D341Med (cell line): Measurements from ENCODE around the gene SMIM8.
A peak's percentile ranks its signal among the peaks of the same experiment; 100 is the strongest.
"Not testable (repeated sequence)": the region's sequence is repeated elsewhere in the genome, so short reads cannot be mapped to it uniquely, and the experiment has no call there.

Source experiments
- DNase-seq: peaks from one replicate; pipeline ENCODE4 v3.0.0; 2012; ENCODE audit warnings: low spot score

The SMIM8 gene

DNA sequence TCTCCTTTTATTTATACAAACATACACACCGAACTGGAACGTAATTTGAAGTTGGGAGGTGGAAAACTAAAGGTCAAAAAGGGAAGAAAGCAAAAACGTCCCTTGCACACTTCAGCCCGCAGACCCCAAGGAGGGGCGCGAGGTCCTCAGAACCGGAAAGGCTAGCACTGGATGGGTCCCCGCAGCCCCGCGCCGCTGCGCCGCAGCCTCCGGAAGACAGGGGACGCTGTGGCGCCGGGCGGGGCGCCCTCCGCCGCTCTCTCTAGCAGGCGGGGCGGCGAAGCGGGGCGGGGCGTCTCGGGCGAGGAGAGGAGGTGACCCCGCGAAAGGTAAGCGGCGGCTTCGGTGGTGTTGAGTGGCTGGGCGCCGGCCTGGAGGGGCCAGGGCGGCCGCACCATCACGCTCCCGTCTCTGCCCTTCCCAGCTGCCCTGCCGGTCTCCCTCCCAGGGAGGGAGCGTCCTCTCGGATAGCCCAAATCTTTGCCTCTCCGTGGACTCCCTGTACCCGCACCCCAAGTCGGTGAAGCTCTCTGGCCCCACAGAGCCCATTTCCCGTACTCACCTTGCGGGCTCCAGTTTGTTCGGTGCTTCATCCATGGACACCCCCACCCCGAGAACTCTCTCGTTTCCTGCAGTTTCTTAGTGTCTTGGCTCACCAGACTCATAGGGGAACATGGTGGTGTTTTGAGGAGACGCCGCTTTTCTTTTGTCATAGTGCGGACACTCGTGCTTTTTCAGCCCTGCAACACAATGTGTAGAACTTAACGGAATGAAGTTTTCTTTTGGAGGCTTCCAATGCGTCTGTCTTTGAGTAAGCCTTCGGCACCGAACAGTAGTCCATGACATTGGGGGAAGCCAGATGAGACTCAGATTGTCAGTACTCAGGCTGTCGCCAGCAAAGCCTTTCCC lies at the start of gene SMIM8:
SMIM8 (plus strand) TSS at position 285 of the 909 bp plus-strand sequence. CDS start 14,444 bp downstream, outside the sequence.
- peak; percentile 96 for DNase-seq

- no peak for DNase-seq
These were observed 47.6 kb upstream of the SMIM8 start for GRCh38 chr6:87274660-87275274.

GRCh38 chr6:87276624-87277023 lies 45.8 kb upstream of the SMIM8 start:
- DNase-seq, result no peak

- no peak for DNase-seq
These were observed 45.3 kb upstream of the SMIM8 start for GRCh38 chr6:87277123-87277522.

- DNase-seq, result no peak
These were observed 43.2 kb upstream of the SMIM8 start for GRCh38 chr6:87279196-87279595.

GRCh38 chr6:87281426-87281825 lies 41.0 kb upstream of the SMIM8 start:
- no peak for DNase-seq

DNA sequence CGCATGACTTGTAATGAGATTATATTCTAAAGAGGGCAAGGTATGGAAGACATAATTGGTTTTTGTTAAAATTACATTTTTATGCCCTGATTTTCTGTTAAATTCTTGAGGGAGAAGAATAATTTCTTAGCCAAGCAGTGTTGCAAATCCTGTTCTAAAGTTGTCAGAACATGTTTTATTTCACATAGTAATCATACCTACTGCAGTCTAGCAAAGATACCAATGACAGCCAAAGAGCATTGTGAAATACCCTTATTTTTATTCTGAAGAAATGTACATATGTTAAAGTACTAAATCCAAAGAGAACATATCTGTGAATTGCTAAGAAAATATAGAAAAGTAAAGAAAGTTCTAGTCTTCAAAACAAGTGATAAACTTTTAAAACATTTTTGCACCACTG lies 39.6 kb upstream of the SMIM8 start:
- DNase-seq, result no peak

DNA sequence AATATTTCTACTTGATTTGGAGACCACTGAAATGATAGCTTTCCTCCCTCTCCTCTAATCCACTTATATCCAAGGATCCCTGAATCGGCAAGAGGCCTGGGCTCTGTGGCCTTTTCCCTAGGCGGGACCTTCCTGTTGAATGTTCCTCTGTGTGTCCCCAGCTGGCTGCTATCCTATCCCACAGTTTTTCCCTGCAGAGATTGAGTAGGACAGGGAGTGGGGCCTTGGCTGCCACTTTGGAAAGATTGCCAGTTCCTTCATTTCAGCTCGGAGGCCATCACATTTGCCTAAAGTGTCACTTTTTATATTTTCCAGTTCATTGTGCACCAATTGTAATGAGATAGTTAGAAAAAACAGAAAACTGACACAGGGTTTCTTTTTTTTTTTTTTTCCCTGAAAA lies 38.9 kb upstream of the SMIM8 start:
- no peak for DNase-seq

DNA sequence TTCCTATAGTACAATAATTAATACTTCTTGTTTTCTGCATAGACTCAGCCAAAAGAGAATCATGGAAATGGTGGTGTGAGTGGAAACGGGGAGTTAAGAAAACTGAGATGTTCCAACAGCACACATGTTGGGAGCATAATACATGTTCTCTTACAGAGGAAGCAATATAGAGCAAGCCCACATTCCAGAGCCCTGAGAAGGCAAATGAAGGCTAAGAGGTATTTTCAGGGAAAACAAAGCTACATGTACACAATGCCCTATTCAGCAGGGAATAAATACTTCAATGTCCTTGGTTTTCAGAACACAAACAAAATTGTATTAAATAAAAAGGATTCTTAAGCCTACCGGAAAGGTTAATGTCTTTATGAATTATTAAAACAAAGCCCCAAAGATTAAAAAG lies 35.1 kb upstream of the SMIM8 start:
- no peak for DNase-seq

DNA sequence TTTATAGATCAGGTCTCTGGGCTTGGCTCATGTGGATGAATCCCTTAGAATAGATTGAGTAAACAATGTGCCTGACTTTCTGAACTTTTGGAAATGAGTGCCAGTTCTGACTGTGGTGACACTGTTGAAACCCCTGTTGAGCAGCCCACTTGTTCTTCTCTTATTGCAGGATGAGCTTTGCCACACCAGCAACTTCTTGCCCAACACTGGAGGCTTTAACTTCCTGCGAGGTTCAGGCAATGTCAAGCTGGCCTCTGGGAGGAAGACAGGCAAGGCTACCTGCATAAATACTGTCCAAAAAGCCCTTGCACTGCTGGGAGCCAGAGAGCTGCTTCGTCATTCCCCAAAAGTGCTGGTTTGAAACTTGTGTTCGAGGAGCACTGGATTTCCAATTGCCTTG lies 32.8 kb upstream of the SMIM8 start:
- no peak for DNase-seq

DNA sequence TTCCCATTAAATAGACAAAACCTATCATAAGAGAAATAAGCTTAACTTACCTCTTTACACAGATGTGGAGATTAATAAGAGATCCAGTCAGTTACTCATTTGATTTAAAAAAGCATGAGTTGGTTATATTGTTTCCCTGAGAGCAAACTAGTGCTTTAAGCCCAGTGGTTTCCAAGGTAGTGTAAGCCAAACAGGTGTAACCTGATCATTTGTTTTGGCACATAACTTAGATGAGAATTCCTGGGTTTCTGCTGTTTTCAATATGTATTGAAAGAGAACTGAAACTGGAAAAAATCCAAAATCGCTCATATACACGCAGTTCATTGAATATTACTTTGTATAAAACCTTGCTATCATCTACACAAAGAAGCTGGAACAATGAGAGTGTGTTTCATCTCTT lies 30.5 kb upstream of the SMIM8 start:
- DNase-seq, result no peak

DNA sequence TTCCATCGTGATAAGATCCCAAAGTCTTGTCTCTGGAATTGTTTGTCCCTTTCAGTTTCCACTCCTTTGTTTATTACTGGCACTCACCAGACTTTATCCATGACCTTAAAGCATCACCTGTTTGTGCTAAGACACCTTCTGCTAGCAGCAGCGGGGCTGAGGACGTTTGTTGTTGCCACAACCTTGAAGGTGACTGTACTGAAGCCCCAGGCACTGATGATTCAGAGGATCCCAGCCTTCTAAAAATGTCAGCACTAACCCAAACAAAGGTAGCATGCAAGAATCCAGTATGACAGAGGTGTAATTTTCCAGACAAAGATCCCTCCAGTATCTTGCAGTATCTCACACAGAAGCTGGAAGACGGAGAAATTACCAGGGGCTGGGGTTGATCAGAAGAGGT lies 28.9 kb upstream of the SMIM8 start:
- DNase-seq, result no peak

DNA sequence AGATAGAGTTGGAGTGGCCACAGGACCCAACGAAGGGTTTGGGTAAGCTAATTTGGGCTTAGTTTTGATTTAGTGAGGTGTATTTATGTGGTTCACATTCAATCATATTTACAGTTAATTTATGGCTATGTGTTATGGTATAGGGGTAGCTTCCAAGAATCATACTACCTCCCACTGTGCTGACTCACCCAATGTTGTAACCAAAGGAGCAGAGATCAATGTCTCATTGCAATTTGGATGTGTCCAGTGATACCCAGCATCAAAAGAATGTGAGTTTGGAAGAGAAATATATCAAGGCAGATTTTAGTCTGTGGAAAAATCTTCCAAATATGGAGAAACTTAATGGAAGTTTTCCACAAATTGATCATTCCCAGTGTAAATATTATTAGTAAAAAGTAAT lies 25.3 kb upstream of the SMIM8 start:
- no peak for DNase-seq

GRCh38 chr6:87301277-87301676 lies 21.1 kb upstream of the SMIM8 start:
- not testable (repeated sequence) for DNase-seq

DNA sequence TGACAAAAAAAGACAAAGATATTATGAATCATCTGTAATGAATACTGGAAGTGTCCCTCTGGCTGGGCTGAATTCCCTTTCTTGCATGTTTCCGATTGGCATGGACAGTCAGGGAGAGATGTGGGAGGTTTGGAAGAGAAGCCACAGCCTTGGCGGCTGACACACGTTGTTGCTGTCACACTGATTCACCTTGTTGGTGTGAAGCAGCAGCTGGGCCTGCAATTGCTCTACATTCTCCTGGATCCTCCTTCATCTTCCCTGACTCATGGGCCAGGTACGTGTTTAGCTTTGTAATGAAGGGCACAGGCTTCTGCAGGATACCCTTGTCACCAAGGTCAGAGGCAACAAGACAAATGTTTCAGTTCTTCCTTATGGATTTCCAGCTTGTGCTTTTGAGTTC lies 13.4 kb upstream of the SMIM8 start:
- DNase-seq, result no peak

- DNase-seq, result no peak
These were observed 9.5 kb upstream of the SMIM8 start for GRCh38 chr6:87312860-87313259.

GRCh38 chr6:87315071-87315470 lies 7.3 kb upstream of the SMIM8 start:
- DNase-seq, result no peak

GRCh38 chr6:87319271-87319987 lies 3.0 kb upstream of the SMIM8 start:
- no peak for DNase-seq

DNA sequence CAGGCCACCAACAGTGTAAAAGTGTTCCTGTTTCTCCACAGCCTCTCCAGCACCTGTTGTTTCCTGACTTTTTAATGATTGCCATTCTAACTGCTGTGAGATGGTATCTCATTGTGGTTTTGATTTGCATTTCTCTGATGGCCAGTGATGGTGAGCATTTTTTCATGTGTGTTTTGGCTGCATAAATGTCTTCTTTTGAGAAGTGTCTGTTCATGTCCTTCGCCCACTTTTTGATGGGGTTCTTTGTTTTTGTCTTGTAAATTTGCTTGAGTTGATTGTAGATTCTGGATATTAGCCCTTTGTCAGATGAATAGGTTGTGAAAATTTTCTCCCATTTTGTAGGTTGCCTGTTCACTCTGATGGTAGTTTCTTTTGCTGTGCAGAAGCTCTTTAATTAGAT lies 1.5 kb downstream of the SMIM8 start:
- not testable (repeated sequence) for DNase-seq

- DNase-seq, result no peak
These were observed 8.6 kb downstream of the SMIM8 start for GRCh38 chr6:87330961-87331360.

- no peak for DNase-seq
These were observed 10.6 kb downstream of the SMIM8 start for GRCh38 chr6:87333033-87333432.

- DNase-seq, result no peak
These were observed 11.3 kb downstream of the SMIM8 start for GRCh38 chr6:87333591-87334181.

- no peak for DNase-seq
These were observed 12.3 kb downstream of the SMIM8 start for GRCh38 chr6:87334683-87335082.
